K562 (cell line): ENCODE data around the gene PRKACB. TPM values are rescaled to one million over a fixed set of nuclear protein-coding genes. Genes with fewer than 3 reads are reported as not detected.

Experiments
- ATAC-seq: fragments of 200-7000 bp; cut with Tn5 transposase; 3 replicates; pipeline ENCODE4 v1.9.1; 2020; ENCODE audit warnings: moderate library complexity
- BruUV-seq: library from RNA; stranded (reverse); fragments of 400-500 nt; replicated peaks from 2 replicates; lab custom pipeline; 2021; lab: Mats Ljungman, UMichigan
- CTCF ChIA-PET: fragments of 300-600 bp; formaldehyde crosslinking; extraction: SDS; loops from one replicate; lab custom pipeline; 2021; ENCODE audit warnings: low intra/inter-chr PET ratio; lab: Yijun Ruan, JAX
- POLR2A ChIA-PET: fragments of 300-600, 350-650 bp; sonication (Branson Sonifier 250); formaldehyde crosslinking; extraction: SDS; loops from one replicate; lab custom pipeline; 2021; ENCODE audit warnings: antibody characterized with exemption, inconsistent platforms; lab: Yijun Ruan, JAX
- DNase-seq, 4 experiments: peaks; one replicate each; pipeline versions ENCODE4 v3.0.0 to v3.0.0-alpha.2; 2011 to 2018; ENCODE audit warnings: low spot score in 3 of 4, mixed read lengths in 3 of 4; ENCODE audit errors: extremely low read depth in 1 of 4
- FAIRE-seq: peaks from 2 replicates; lab custom pipeline; 2011; peaks lifted over from hg19 to GRCh38; lab: Jason Lieb, UNC
- H2AFZ ChIP-seq: 2 replicates; pipeline ENCODE4 v1.6.0; 2011; ENCODE audit warnings: low read depth, low read length, control low read depth, inconsistent platforms
- H3K27ac ChIP-seq: fragments of 200-600 bp; 3 replicates; pipeline ENCODE4 v1.8.0; 2011; ENCODE audit warnings: low read depth, mild to moderate bottlenecking, control low read depth, inconsistent platforms, low read length, moderate library complexity, mixed read lengths; ENCODE audit errors: extremely low read depth
- H3K27me3 ChIP-seq, 2 experiments: fragments of 300-600 bp in 1 of 2; 2 replicates in 1 of 2; 3 replicates in 1 of 2; pipeline versions ENCODE4 v1.6.0 to v1.8.0; 2011; ENCODE audit warnings: inconsistent platforms in 2 of 2, low read length in 2 of 2, mild to moderate bottlenecking in 1 of 2, mixed read lengths in 1 of 2, moderate library complexity in 1 of 2; ENCODE audit not compliant: control insufficient read depth in 2 of 2, insufficient read depth in 2 of 2
- H3K36me3 ChIP-seq: fragments of 300-600 bp; 3 replicates; pipeline ENCODE4 v1.8.0; 2011; ENCODE audit warnings: mild to moderate bottlenecking, low read length, inconsistent platforms; ENCODE audit not compliant: control insufficient read depth, insufficient read depth
- H3K4me1 ChIP-seq, 2 experiments: fragments of 200-600 bp in 1 of 2; replicated peaks in 1 of 2; 2 replicates in 1 of 2; 3 replicates in 1 of 2; pipeline versions ENCODE4 v1.5.1 to v1.8.0; 2011; ENCODE audit warnings: inconsistent platforms in 2 of 2, low read length in 2 of 2, mild to moderate bottlenecking in 1 of 2, mixed read lengths in 1 of 2, moderate library complexity in 1 of 2; ENCODE audit not compliant: control insufficient read depth in 2 of 2, insufficient read depth in 2 of 2
- H3K4me2 ChIP-seq: 2 replicates; pipeline ENCODE4 v1.6.1; 2011; ENCODE audit warnings: low read length, control low read depth, inconsistent platforms, mixed read lengths; ENCODE audit not compliant: insufficient read depth
- H3K4me3 ChIP-seq: fragments of 200-600 bp; sonication (generic), shearing (Covaris generic); 2 replicates; pipeline ENCODE4 v1.5.1; 2016; ENCODE audit warnings: control low read depth, inconsistent platforms
- H3K79me2 ChIP-seq: fragments of 200-600 bp; 3 replicates; pipeline ENCODE4 v1.8.0; 2011; ENCODE audit warnings: low read length, inconsistent platforms; ENCODE audit not compliant: control insufficient read depth, insufficient read depth
- H3K9ac ChIP-seq, 2 experiments: 2 replicates each; pipeline versions ENCODE4 v1.6.0 to v1.6.1; 2011; ENCODE audit warnings: low read depth in 2 of 2, low read length in 2 of 2, control low read depth in 1 of 2, inconsistent platforms in 1 of 2, mild to moderate bottlenecking in 1 of 2, mixed read lengths in 1 of 2; ENCODE audit not compliant: insufficient read depth in 1 of 2
- H3K9me1 ChIP-seq: one replicate; pipeline ENCODE4 v1.6.0; 2011; ENCODE audit warnings: inconsistent platforms, mild to moderate bottlenecking, low read length, moderate library complexity; ENCODE audit not compliant: control insufficient read depth, insufficient read depth
- H3K9me3 ChIP-seq: replicated peaks from 2 replicates; pipeline ENCODE4 v1.5.1; 2011; ENCODE audit warnings: low read depth, low read length, inconsistent platforms; ENCODE audit not compliant: control insufficient read depth, insufficient read depth
- H4K20me1 ChIP-seq: replicated peaks from 2 replicates; pipeline ENCODE4 v1.6.1; 2011; ENCODE audit warnings: low read length, inconsistent platforms, mixed read lengths; ENCODE audit not compliant: control insufficient read depth, insufficient read depth
- CREBBP ChIP-seq: IDR thresholded peaks from one replicate; pipeline ENCODE4 v1.6.1; 2012; ENCODE audit warnings: low read depth, mild to moderate bottlenecking, control low read depth, inconsistent platforms, low read length
- CTCFL ChIP-seq: IDR thresholded peaks from 2 replicates; pipeline ENCODE4 v1.6.1; 2011; ENCODE audit warnings: borderline replicate concordance, low read depth, mild to moderate bottlenecking, moderate library complexity, low read length; ENCODE audit not compliant: insufficient read depth, poor library complexity, severe bottlenecking
- EZH2 ChIP-seq: IDR thresholded peaks from 2 replicates; pipeline ENCODE4 v1.6.1; 2012; ENCODE audit warnings: low read depth, mild to moderate bottlenecking, inconsistent platforms, low read length, borderline replicate concordance
- FOXA1 ChIP-seq: fragments of 450-650 bp; IDR thresholded peaks from 2 replicates; pipeline ENCODE4 v1.6.1; 2016; ENCODE audit warnings: mild to moderate bottlenecking, borderline replicate concordance
- HNRNPUL1 ChIP-seq: fragments of 200-400 bp; formaldehyde crosslinking; IDR thresholded peaks from 2 replicates; pipeline ENCODE4 v1.6.1; 2017; ENCODE audit warnings: low read length
- MITF ChIP-seq: IDR thresholded peaks from 2 replicates; pipeline ENCODE4 v1.6.1; 2014; ENCODE audit warnings: antibody characterized with exemption
- RB1 ChIP-seq: fragments of 450-650 bp; IDR thresholded peaks from 2 replicates; pipeline ENCODE4 v1.6.1; 2017; ENCODE audit warnings: low read depth, mild to moderate bottlenecking
- TAF9B ChIP-seq: fragments of 450-650 bp; IDR thresholded peaks from 2 replicates; pipeline ENCODE4 v1.6.1; 2018; ENCODE audit warnings: mild to moderate bottlenecking; ENCODE audit not compliant: partially characterized antibody
- THAP7 ChIP-seq: fragments of 250-450 bp; sonication (Bioruptor Pico); IDR thresholded peaks from 2 replicates; pipeline ENCODE4 v1.5.0; 2021
- TSC22D4 ChIP-seq: fragments of 450-650 bp; IDR thresholded peaks from 2 replicates; pipeline ENCODE4 v1.6.1; 2016; ENCODE audit warnings: missing genetic modification characterization, missing biosample characterization, control low read depth
- ZNF436 ChIP-seq: fragments of 250-450, 450-650 bp; sonication (Bioruptor Pico); formaldehyde crosslinking; IDR thresholded peaks from 2 replicates; pipeline ENCODE4 v1.7.0; 2020; ENCODE audit warnings: mild to moderate bottlenecking
- WGBS: fragments of 100-300 bp; shearing (Covaris generic); methylation state at CpG from one replicate; pipeline ENCODE4 v1.1.6; 2016; ENCODE audit warnings: low coverage, mixed read lengths; ENCODE audit not compliant: insufficient coverage; ENCODE audit errors: missing lambda C conversion rate; 5-methylcytosine and 5-hydroxymethylcytosine counted together
- in situ Hi-C: fragments of 300-500 bp; cut with MboI; formaldehyde crosslinking; loops from 4 replicates; pipeline ENCODE4 v1.15.0; 2018; ENCODE audit warnings: inconsistent platforms, mixed read lengths
- intact Hi-C: fragments of 100-400 bp; cut with micrococcal nuclease; formaldehyde crosslinking; loops from 2 replicates; pipeline ENCODE4 v1.14.2; 2022
- polyA plus RNA-seq, 8 experiments: library from polyadenylated mRNA; depleted of rRNA in 4 of 8; stranded (reverse) in 5 of 8; unstranded in 3 of 8; fragments of >200 nt; fragmentation: Nextera tagmentation in 2 of 8; fragmentation: Illumina TruSeq in 1 of 8; extraction: Ambion mirVana in 2 of 8; extraction: Trizol in 1 of 8; gene quantifications; 2 replicates each; pipeline versions ENCODE4 v1.2.1 to v1.2.3, GENCODE V29; 2011 to 2014; ENCODE audit warnings: inconsistent platforms in 1 of 8, missing spikeins in 1 of 8
- total RNA-seq, 7 experiments: library from RNA; depleted of rRNA in 6 of 7; stranded (reverse); fragments of >200 nt in 6 of 7; fragmentation: Illumina TruSeq in 2 of 7; extraction: Trizol in 2 of 7; gene quantifications; 2 replicates each; pipeline versions ENCODE4 v1.2.1 to v1.2.3, GENCODE V29; 2011 to 2021; ENCODE audit warnings: low replicate concordance in 1 of 7
- TF ChIP-seq, protein P1 (sequence below), 3 experiments: IDR thresholded peaks in 2 of 3; conservative IDR thresholded peaks in 1 of 3; 2 replicates each; pipeline ENCODE4 v1.5.1; 2011 to 2012; ENCODE audit warnings: low read length in 3 of 3, mild to moderate bottlenecking in 3 of 3, control low read depth in 2 of 3, improper control_type of control experiment in 1 of 3, inconsistent platforms in 1 of 3, low read depth in 1 of 3, mixed read lengths in 1 of 3, moderate library complexity in 1 of 3; ENCODE audit not compliant: insufficient read depth in 2 of 3
- TF ChIP-seq, protein P2 (sequence below): fragments of 450-650 bp; IDR thresholded peaks from 2 replicates; pipeline ENCODE4 v1.6.1; 2018; ENCODE audit not compliant: partially characterized antibody

Gene PRKACB
- total and polyA plus RNA-seq, 9 of the 15 experiments (the other 6 are each of a cell fraction or from before 2014, with no cell fraction given): 1.1 to 5.2 (median 2.8) TPM

GRCh38 chr1:84268346-84268745 lies 124.3 kb downstream of the PRKACB start:
- H3K4me2 ChIP-seq: no peak overlapping the region
- no peak for FAIRE-seq
- POLR2A ChIA-PET: no interaction called here
- TF ChIP-seq EZH2 (no peak), FOXA1 (no peak), MITF (no peak), HNRNPUL1 (no peak), TAF9B (no peak), ZNF436 (CRISPR knock-in tag) (no peak), TSC22D4 (tag) (no peak), RB1 (no peak), CTCFL (no peak), CREBBP (no peak), THAP7 (CRISPR knock-in tag) (no peak)
- TF ChIP-seq, protein P1, sequence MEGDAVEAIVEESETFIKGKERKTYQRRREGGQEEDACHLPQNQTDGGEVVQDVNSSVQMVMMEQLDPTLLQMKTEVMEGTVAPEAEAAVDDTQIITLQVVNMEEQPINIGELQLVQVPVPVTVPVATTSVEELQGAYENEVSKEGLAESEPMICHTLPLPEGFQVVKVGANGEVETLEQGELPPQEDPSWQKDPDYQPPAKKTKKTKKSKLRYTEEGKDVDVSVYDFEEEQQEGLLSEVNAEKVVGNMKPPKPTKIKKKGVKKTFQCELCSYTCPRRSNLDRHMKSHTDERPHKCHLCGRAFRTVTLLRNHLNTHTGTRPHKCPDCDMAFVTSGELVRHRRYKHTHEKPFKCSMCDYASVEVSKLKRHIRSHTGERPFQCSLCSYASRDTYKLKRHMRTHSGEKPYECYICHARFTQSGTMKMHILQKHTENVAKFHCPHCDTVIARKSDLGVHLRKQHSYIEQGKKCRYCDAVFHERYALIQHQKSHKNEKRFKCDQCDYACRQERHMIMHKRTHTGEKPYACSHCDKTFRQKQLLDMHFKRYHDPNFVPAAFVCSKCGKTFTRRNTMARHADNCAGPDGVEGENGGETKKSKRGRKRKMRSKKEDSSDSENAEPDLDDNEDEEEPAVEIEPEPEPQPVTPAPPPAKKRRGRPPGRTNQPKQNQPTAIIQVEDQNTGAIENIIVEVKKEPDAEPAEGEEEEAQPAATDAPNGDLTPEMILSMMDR (IDR thresholded peaks at IDR 0.05 in 2 of 3, conservative IDR thresholded peaks at IDR 0.05 in 1 of 3; ENCODE audit: insufficient read depth in 2 of 3, low read depth in 1 of 3, low read length in 3 of 3): no peak
- TF ChIP-seq, protein P2, sequence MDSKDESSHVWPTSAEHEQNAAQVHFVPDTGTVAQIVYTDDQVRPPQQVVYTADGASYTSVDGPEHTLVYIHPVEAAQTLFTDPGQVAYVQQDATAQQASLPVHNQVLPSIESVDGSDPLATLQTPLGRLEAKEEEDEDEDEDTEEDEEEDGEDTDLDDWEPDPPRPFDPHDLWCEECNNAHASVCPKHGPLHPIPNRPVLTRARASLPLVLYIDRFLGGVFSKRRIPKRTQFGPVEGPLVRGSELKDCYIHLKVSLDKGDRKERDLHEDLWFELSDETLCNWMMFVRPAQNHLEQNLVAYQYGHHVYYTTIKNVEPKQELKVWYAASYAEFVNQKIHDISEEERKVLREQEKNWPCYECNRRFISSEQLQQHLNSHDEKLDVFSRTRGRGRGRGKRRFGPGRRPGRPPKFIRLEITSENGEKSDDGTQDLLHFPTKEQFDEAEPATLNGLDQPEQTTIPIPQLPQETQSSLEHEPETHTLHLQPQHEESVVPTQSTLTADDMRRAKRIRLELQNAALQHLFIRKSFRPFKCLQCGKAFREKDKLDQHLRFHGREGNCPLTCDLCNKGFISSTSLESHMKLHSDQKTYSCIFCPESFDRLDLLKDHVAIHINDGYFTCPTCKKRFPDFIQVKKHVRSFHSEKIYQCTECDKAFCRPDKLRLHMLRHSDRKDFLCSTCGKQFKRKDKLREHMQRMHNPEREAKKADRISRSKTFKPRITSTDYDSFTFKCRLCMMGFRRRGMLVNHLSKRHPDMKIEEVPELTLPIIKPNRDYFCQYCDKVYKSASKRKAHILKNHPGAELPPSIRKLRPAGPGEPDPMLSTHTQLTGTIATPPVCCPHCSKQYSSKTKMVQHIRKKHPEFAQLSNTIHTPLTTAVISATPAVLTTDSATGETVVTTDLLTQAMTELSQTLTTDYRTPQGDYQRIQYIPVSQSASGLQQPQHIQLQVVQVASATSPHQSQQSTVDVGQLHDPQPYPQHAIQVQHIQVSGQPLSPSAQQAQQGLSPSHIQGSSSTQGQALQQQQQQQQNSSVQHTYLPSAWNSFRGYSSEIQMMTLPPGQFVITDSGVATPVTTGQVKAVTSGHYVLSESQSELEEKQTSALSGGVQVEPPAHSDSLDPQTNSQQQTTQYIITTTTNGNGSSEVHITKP: no peak

More at GRCh38 chr1:84268346-84268745, 124.3 kb downstream of the PRKACB start:
- no peaks in the 10 kb centered on the region for H3K9me3 ChIP-seq
- no peak overlapping the region for H3K27ac ChIP-seq
- DNase-seq (no peak), ATAC-seq (no peak)
- H3K9me1 ChIP-seq: no peaks in the 10 kb centered on the region
- CTCF ChIA-PET: no interaction called here
- H3K27me3 ChIP-seq: no peaks in the 10 kb centered on the region
- no peaks in the 10 kb centered on the region for H3K79me2 ChIP-seq
- no peak overlapping the region for H3K4me3 ChIP-seq
- no peaks in the 10 kb centered on the region for H3K36me3 ChIP-seq
- H4K20me1 ChIP-seq: no peaks in the 10 kb centered on the region
- intact Hi-C loops: no loop called here
- H2AFZ ChIP-seq: no peak overlapping the region
- no TSS peak for BruUV-seq
- no peak overlapping the region for H3K9ac ChIP-seq
- no peaks in the 10 kb centered on the region; a peak in 1 of 5 replicates for H3K4me1 ChIP-seq
- WGBS: 6% methylated on average over 1 of the region's 1 CpG
- in situ Hi-C loops: no loop called here
